Measurements from ENCODE around the gene CCND2. TPM values are rescaled to one million over a fixed set of nuclear protein-coding genes. Genes with fewer than 3 reads are reported as not detected.

Gene CCND2
- total RNA-seq, 1 donor from 2014 or later = 57.7 TPM

- DNase-seq = no peak
- TF ChIP-seq, protein P1, sequence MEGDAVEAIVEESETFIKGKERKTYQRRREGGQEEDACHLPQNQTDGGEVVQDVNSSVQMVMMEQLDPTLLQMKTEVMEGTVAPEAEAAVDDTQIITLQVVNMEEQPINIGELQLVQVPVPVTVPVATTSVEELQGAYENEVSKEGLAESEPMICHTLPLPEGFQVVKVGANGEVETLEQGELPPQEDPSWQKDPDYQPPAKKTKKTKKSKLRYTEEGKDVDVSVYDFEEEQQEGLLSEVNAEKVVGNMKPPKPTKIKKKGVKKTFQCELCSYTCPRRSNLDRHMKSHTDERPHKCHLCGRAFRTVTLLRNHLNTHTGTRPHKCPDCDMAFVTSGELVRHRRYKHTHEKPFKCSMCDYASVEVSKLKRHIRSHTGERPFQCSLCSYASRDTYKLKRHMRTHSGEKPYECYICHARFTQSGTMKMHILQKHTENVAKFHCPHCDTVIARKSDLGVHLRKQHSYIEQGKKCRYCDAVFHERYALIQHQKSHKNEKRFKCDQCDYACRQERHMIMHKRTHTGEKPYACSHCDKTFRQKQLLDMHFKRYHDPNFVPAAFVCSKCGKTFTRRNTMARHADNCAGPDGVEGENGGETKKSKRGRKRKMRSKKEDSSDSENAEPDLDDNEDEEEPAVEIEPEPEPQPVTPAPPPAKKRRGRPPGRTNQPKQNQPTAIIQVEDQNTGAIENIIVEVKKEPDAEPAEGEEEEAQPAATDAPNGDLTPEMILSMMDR (IDR thresholded peaks at IDR 0.05) = no peak
- Histone ChIP-seq H3K36me3 (peaks cover 70% of the 10 kb centered on the region), H3K27ac (no peak overlapping the region), H3K27me3 (ENCODE audit: low read depth) (no peaks in the 10 kb centered on the region), H3K4me1 (no peaks in the 10 kb centered on the region), H3K4me3 (no peak overlapping the region), H3K9me3 (no peaks in the 10 kb centered on the region)
- intact Hi-C loops (cut with DNase I) = no loop called here
- no peak for ATAC-seq
Measured at GRCh38 chr12:4297617-4298016, 24.1 kb downstream of the CCND2 start.

DNA sequence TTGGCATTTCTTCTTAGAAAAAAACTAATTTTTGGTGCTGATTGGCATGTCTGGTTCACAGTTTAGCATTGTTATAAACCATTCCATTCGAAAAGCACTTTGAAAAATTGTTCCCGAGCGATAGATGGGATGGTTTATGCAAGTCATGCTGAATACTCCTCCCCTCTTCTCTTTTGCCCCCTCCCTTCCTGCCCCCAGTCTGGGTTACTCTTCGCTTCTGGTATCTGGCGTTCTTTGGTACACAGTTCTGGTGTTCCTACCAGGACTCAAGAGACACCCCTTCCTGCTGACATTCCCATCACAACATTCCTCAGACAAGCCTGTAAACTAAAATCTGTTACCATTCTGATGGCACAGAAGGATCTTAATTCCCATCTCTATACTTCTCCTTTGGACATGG lies 27.3 kb downstream of the CCND2 start:
- DNase-seq (no peak), ATAC-seq (no peak)
- Histone ChIP-seq H3K4me1 (no peaks in the 10 kb centered on the region), H3K9me3 (no peaks in the 10 kb centered on the region), H3K27me3 (ENCODE audit: low read depth) (no peaks in the 10 kb centered on the region), H3K36me3 (peaks cover 76% of the 10 kb centered on the region), H3K4me3 (no peak overlapping the region), H3K27ac (no peak overlapping the region)
- TF ChIP-seq, protein P1 (IDR thresholded peaks at IDR 0.05) = no peak
- intact Hi-C loops (cut with DNase I) = no loop called here

GRCh38 chr12:4301932-4302501 lies 28.5 kb downstream of the CCND2 start:
- Histone ChIP-seq H3K27ac (no peak overlapping the region), H3K4me3 (no peak overlapping the region), H3K4me1 (no peaks in the 10 kb centered on the region), H3K27me3 (ENCODE audit: low read depth) (no peaks in the 10 kb centered on the region), H3K9me3 (no peaks in the 10 kb centered on the region), H3K36me3 (peaks cover 73% of the 10 kb centered on the region)
- intact Hi-C loops (cut with DNase I) = no loop called here
- no peak for DNase-seq
- ATAC-seq = no peak
- TF ChIP-seq, protein P1 (IDR thresholded peaks at IDR 0.05) = no peak

DNA sequence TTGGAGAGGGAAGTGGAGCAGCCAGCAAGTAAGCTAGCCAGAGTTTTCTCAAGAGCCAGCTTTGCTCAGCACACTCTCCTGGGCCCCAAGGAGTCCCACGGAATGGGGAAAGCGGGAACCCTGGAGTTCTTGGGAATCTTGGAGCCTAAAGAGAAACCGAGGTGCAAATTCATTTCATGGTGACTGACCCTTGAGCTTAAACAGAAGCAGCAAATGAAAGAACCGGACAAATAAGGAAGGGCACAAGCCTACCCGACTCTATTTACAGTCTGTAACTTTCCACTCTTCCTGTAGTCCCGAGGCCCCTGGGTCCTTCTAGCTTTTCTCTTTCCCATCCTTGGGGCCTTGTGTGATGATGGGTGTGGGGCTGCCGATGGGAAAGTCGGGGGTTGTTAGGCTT lies 29.3 kb downstream of the CCND2 start:
- H3K27ac ChIP-seq = no peak overlapping the region
- H3K4me1 ChIP-seq = no peaks in the 10 kb centered on the region
- H3K36me3 ChIP-seq = peaks cover 66% of the 10 kb centered on the region
- no peaks in the 10 kb centered on the region for H3K9me3 ChIP-seq
- no peak for ATAC-seq
- no peaks in the 10 kb centered on the region for H3K27me3 ChIP-seq (ENCODE audit: low read depth)
- intact Hi-C loops (cut with DNase I) = no loop called here
- no peak for DNase-seq
- no peak overlapping the region for H3K4me3 ChIP-seq
- TF ChIP-seq, protein P1 (IDR thresholded peaks at IDR 0.05) = no peak

DNA sequence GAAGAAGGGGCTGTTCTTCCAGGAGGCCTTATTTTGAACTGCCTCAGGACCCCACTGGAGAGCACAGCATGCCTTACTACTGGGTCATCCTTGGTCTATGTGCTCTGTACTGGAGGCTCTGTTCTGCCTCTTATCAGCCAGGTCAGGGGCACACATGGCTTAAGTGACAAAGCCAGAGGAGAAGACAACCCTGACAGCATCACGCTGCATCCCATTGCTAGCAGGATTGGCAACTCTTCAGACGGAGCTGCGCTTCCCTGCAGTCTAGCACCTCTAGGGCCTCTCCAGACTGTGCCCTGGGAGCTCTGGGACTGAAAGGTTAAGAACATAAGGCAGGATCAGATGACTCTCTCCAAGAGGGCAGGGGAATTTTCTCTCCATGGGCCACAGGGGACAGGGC lies 30.2 kb downstream of the CCND2 start:
- H3K27me3 ChIP-seq (ENCODE audit: low read depth) = no peaks in the 10 kb centered on the region
- no peaks in the 10 kb centered on the region for H3K4me1 ChIP-seq
- no peak overlapping the region for H3K4me3 ChIP-seq
- H3K27ac ChIP-seq = no peak overlapping the region
- no peak for ATAC-seq
- no peaks in the 10 kb centered on the region for H3K9me3 ChIP-seq
- peaks cover 62% of the 10 kb centered on the region for H3K36me3 ChIP-seq
- intact Hi-C loops (cut with DNase I) = no loop called here
- DNase-seq = no peak
- TF ChIP-seq, protein P1 (IDR thresholded peaks at IDR 0.05) = no peak

Data from lower lobe of right lung (tissue), 2 donors.